ENCODE results near the gene PSEN2.

The PSEN2 gene

GRCh38 chr1:226884966-226885820, 14.8 kb downstream of the PSEN2 start:
- in situ Hi-C loops (cut with MboI; ENCODE audit: low sequenced_read_pairs), result no loop called here

GRCh38 chr1:226886122-226886901, 15.9 kb downstream of the PSEN2 start:
- in situ Hi-C loops (cut with MboI; ENCODE audit: low sequenced_read_pairs), result no loop called here

GRCh38 chr1:226887006-226887405, 16.6 kb downstream of the PSEN2 start:
- in situ Hi-C loops (cut with MboI; ENCODE audit: low sequenced_read_pairs), result no loop called here

- in situ Hi-C loops (cut with MboI; ENCODE audit: low sequenced_read_pairs), result no loop called here
These were observed 17.6 kb downstream of the PSEN2 start for GRCh38 chr1:226888021-226888420.

- in situ Hi-C loops (cut with MboI; ENCODE audit: low sequenced_read_pairs), result no loop called here
These were observed 18.4 kb downstream of the PSEN2 start for GRCh38 chr1:226888816-226889215.

GRCh38 chr1:226889616-226890330, 19.4 kb downstream of the PSEN2 start:
- in situ Hi-C loops (cut with MboI; ENCODE audit: low sequenced_read_pairs), result no loop called here

GRCh38 chr1:226890331-226891108, 20.1 kb downstream of the PSEN2 start:
- in situ Hi-C loops (cut with MboI; ENCODE audit: low sequenced_read_pairs), result no loop called here

GRCh38 chr1:226891346-226891745, 20.9 kb downstream of the PSEN2 start:
- in situ Hi-C loops (cut with MboI; ENCODE audit: low sequenced_read_pairs), result no loop called here

- in situ Hi-C loops (cut with MboI; ENCODE audit: low sequenced_read_pairs), result no loop called here
These were observed 21.6 kb downstream of the PSEN2 start for GRCh38 chr1:226891846-226892523.

- in situ Hi-C loops (cut with MboI; ENCODE audit: low sequenced_read_pairs), result no loop called here
These were observed 22.1 kb downstream of the PSEN2 start for GRCh38 chr1:226892524-226892875.

- in situ Hi-C loops (cut with MboI; ENCODE audit: low sequenced_read_pairs), result no loop called here
These were observed 23.5 kb downstream of the PSEN2 start for GRCh38 chr1:226893936-226894335.

- in situ Hi-C loops (cut with MboI; ENCODE audit: low sequenced_read_pairs), result no loop called here
These were observed 24.4 kb downstream of the PSEN2 start for GRCh38 chr1:226894826-226895225.

GRCh38 chr1:226895644-226896043, 25.2 kb downstream of the PSEN2 start:
- in situ Hi-C loops (cut with MboI; ENCODE audit: low sequenced_read_pairs), result no loop called here

- in situ Hi-C loops (cut with MboI; ENCODE audit: low sequenced_read_pairs), result no loop called here
These were observed 27.8 kb downstream of the PSEN2 start for GRCh38 chr1:226898246-226898645.

- in situ Hi-C loops (cut with MboI; ENCODE audit: low sequenced_read_pairs), result no loop called here
These were observed 31.0 kb downstream of the PSEN2 start for GRCh38 chr1:226901421-226901820.

- in situ Hi-C loops (cut with MboI; ENCODE audit: low sequenced_read_pairs), result no loop called here
These were observed 32.2 kb downstream of the PSEN2 start for GRCh38 chr1:226902601-226903000.

- in situ Hi-C loops (cut with MboI; ENCODE audit: low sequenced_read_pairs), result no loop called here
These were observed 33.7 kb downstream of the PSEN2 start for GRCh38 chr1:226903819-226904716.

GRCh38 chr1:226904772-226905171, 34.4 kb downstream of the PSEN2 start:
- in situ Hi-C loops (cut with MboI; ENCODE audit: low sequenced_read_pairs), result no loop called here

- in situ Hi-C loops (cut with MboI; ENCODE audit: low sequenced_read_pairs), result no loop called here
These were observed 38.0 kb downstream of the PSEN2 start for GRCh38 chr1:226908419-226908818.

All from HL-60/S4 treated with retinoic acid at 250 ng/mL for 4 days and 3 days (cell line).